GM12891 (cell line): ENCODE results near the gene POPDC2.

ENCODE experiments used
- DNase-seq: peaks from one replicate; pipeline ENCODE4 v3.0.0; 2011; ENCODE audit warnings: low spot score; ENCODE audit not compliant: insufficient read length
- FAIRE-seq: peaks from 2 replicates; lab custom pipeline; 2011; peaks lifted over from hg19 to GRCh38; lab: Jason Lieb, UNC
- PAX5 ChIP-seq: IDR thresholded peaks from 2 replicates; pipeline ENCODE4 v1.6.1; 2011; ENCODE audit warnings: low read length, moderate library complexity, mild to moderate bottlenecking; ENCODE audit not compliant: insufficient read depth, severe bottlenecking
- POLR2A ChIP-seq: IDR thresholded peaks from 2 replicates; pipeline ENCODE4 v1.6.1; 2011; ENCODE audit warnings: low read depth, low read length, control low read depth
- POLR2AphosphoS5 ChIP-seq: IDR thresholded peaks from 2 replicates; pipeline ENCODE4 v1.6.1; 2011; ENCODE audit warnings: low read depth, low read length, control low read depth
- POU2F2 ChIP-seq: IDR thresholded peaks from 2 replicates; pipeline ENCODE4 v1.6.1; 2011; ENCODE audit warnings: low read depth, mild to moderate bottlenecking, control low read depth, low read length, moderate library complexity
- SPI1 ChIP-seq: IDR thresholded peaks from 2 replicates; pipeline ENCODE4 v1.6.1; 2011; ENCODE audit warnings: low read depth, low read length, control low read depth
- TAF1 ChIP-seq: IDR thresholded peaks from 2 replicates; pipeline ENCODE4 v1.6.1; 2011; ENCODE audit warnings: low read depth, low read length, control low read depth

POPDC2 gene

GRCh38 chr3:119619094-119619493 is 41.3 kb downstream of the POPDC2 start:
- no peak for TF ChIP-seq POU2F2
- TF ChIP-seq POLR2A, result no peak
- no peak for TF ChIP-seq SPI1
- TF ChIP-seq PAX5, result no peak
- no peak for TF ChIP-seq TAF1
- TF ChIP-seq POLR2AphosphoS5, result no peak
- FAIRE-seq, result peak; percentile 72
- no peak for DNase-seq

DNA sequence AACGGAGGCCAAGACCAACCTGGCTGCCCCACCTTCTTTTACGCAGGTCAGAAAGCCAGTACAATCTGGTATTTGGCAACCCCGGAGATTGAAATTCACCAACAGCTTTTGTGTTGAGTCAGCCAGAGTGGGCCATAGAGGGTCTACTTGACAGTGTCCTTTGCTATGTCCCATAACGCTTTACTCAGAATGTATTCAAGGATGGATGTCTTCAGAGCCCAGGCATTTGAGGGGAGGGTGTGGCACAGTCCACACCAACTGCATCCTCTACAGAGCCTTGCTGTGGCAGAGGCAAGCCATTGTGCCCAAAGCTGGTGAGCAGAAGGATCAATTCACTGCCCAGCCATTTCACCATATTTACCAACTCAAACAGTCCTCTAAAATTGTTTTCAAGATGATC is 44.3 kb downstream of the POPDC2 start:
- FAIRE-seq (no peak), DNase-seq (no peak)
- TF ChIP-seq POLR2A (no peak), POU2F2 (no peak), TAF1 (no peak), SPI1 (no peak), PAX5 (no peak), POLR2AphosphoS5 (no peak)

- DNase-seq (no peak), FAIRE-seq (no peak)
- TF ChIP-seq TAF1, result no peak
- no peak for TF ChIP-seq PAX5
- no peak for TF ChIP-seq POLR2AphosphoS5
- TF ChIP-seq POLR2A, result no peak
Observed at GRCh38 chr3:119613872-119614271, 46.5 kb downstream of the POPDC2 start.

- TF ChIP-seq SPI1, result no peak
- TF ChIP-seq POU2F2, result no peak
- no peak for TF ChIP-seq POLR2A
- no peak for TF ChIP-seq POLR2AphosphoS5
- TF ChIP-seq PAX5, result no peak
- FAIRE-seq (no peak), DNase-seq (no peak)
Observed at GRCh38 chr3:119613201-119613600, 47.2 kb downstream of the POPDC2 start.

- TF ChIP-seq PAX5 (no peak), POLR2AphosphoS5 (no peak), POLR2A (no peak), POU2F2 (no peak), SPI1 (peak; percentile 56), TAF1 (no peak)
- DNase-seq (no peak), FAIRE-seq (no peak)
Observed at GRCh38 chr3:119611664-119612063, 48.7 kb downstream of the POPDC2 start.

DNA sequence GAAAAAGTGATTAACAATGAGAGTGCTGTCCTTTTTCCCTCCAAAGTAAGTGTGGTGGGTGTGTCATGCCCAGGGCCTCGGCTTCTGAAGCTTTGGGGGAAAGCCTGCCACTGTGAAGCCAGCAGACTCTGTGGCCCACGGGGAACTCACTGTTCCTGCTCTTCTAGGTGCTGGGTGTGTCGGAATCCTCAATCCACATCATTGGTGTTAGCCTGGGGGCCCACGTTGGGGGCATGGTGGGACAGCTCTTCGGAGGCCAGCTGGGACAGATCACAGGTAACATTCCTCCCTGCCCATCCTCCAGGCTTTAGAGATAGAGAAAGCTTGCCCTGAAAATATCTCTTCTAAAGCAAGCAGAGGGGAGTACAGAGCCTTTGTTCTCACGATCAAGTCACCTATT is 51.1 kb downstream of the POPDC2 start:
- TF ChIP-seq PAX5 (no peak), TAF1 (no peak), SPI1 (no peak)
- DNase-seq (no peak), FAIRE-seq (no peak)

GRCh38 chr3:119608405-119609000 is 51.9 kb downstream of the POPDC2 start:
- FAIRE-seq (no peak), DNase-seq (no peak)
- no peak for TF ChIP-seq POLR2AphosphoS5
- no peak for TF ChIP-seq POLR2A
- no peak for TF ChIP-seq SPI1
- TF ChIP-seq PAX5, result no peak
- TF ChIP-seq POU2F2, result no peak
- no peak for TF ChIP-seq TAF1

DNA sequence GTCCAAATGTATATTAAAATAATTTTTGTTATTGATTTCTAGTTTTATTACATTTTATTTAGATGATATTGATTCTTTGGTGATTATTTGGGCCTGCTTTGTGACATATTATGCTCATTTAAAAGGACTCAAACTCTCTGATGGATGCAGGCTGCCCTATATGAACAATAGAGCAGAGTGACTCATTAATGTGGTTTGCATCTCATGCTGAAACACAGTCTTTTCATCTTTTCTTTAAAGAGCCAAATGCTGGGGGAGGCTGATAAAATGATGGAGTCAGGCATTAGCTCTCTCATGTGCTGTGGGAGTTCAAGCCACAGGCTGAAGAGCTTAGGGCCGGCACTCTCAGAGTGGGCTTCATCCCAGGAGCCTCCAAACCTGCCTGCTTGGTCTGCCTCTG is 55.5 kb downstream of the POPDC2 start:
- no peak for FAIRE-seq
- no peak for DNase-seq

GRCh38 chr3:119602676-119603075 is 57.7 kb downstream of the POPDC2 start:
- DNase-seq (no peak), FAIRE-seq (peak; percentile 69)
- TF ChIP-seq POU2F2 (no peak), SPI1 (peak; percentile 65; the same call in 1 of the 2 replicates)

More for the DNA sequence above, 55.5 kb downstream of the POPDC2 start:
- TF ChIP-seq POLR2AphosphoS5, result no peak
- TF ChIP-seq SPI1, result no peak
- no peak for TF ChIP-seq PAX5
- TF ChIP-seq POLR2A, result no peak
- TF ChIP-seq TAF1, result no peak
- TF ChIP-seq POU2F2, result no peak

GRCh38 chr3:119601154-119601553 is 59.2 kb downstream of the POPDC2 start:
- no peak for DNase-seq
- TF ChIP-seq POU2F2 (no peak), SPI1 (no peak), PAX5 (no peak), POLR2AphosphoS5 (no peak), POLR2A (no peak), TAF1 (no peak)
- FAIRE-seq, result no peak
